Esophagus muscularis mucosa (tissue), 4 donors: ENCODE data around the gene ZNF629. TPM values are rescaled to one million over a fixed set of nuclear protein-coding genes. Genes with fewer than 3 reads are reported as not detected.

Experiments
- DNase-seq: peaks from one replicate; pipeline ENCODE4 v3.0.0-alpha.2; 2017; ENCODE audit errors: extremely low spot score
- H3K27ac ChIP-seq, 4 donors: fragments of 200-600 bp; sonication (generic); replicated peaks in 1 of 4; 1 replicate in 3 of 4; 2 replicates in 1 of 4; pipeline ENCODE4 v1.5.1; 2016 to 2019; ENCODE audit warnings: mild to moderate bottlenecking in 1 of 4
- H3K27me3 ChIP-seq, 4 donors: fragments of 200-600 bp; sonication (generic); one replicate each; pipeline versions ENCODE4 v1.5.1 to v1.6.0; 2016 to 2019
- H3K36me3 ChIP-seq, 4 donors: fragments of 200-600 bp; sonication (generic); one replicate each; pipeline ENCODE4 v1.5.1; 2016 to 2019
- H3K4me1 ChIP-seq, 4 donors: fragments of 200-600 bp; sonication (generic); one replicate each; pipeline ENCODE4 v1.5.1; 2016 to 2019
- H3K4me3 ChIP-seq, 4 donors: fragments of 200-600 bp; sonication (generic); 1 replicate in 2 of 4; 2 replicates in 2 of 4; pipeline ENCODE4 v1.5.1; 2016 to 2019; ENCODE audit warnings: mild to moderate bottlenecking in 4 of 4, moderate library complexity in 1 of 4
- H3K9me3 ChIP-seq, 4 donors: fragments of 200-600 bp; sonication (generic); 1 replicate in 3 of 4; 2 replicates in 1 of 4; pipeline ENCODE4 v1.5.1; 2016 to 2019
- CTCF ChIP-seq, 3 experiments: fragments of 200-600 bp in 2 of 3; fragments of 450-650 bp in 1 of 3; sonication (generic) in 2 of 3; IDR thresholded peaks; one replicate each; pipeline ENCODE4 v1.5.1; 2017 to 2019; ENCODE audit warnings: antibody characterized with exemption in 3 of 3, mild to moderate bottlenecking in 2 of 3, moderate library complexity in 1 of 3
- EP300 ChIP-seq: sonication (generic); formaldehyde crosslinking; IDR thresholded peaks from one replicate; pipeline ENCODE4 v1.6.1; 2017; ENCODE audit warnings: antibody characterized with exemption
- POLR2A ChIP-seq: fragments of 450-650 bp; IDR thresholded peaks from one replicate; pipeline ENCODE4 v1.6.1; 2017; ENCODE audit warnings: antibody characterized with exemption, moderate library complexity, mild to moderate bottlenecking, low read depth
- POLR2AphosphoS5 ChIP-seq, 2 donors: sonication (generic); formaldehyde crosslinking; IDR thresholded peaks; one replicate each; pipeline ENCODE4 v1.6.1; 2017; ENCODE audit warnings: antibody characterized with exemption in 2 of 2
- WGBS: methylation state at CpG from one replicate; pipeline ENCODE4 v1.1.5; 2018; 5-methylcytosine and 5-hydroxymethylcytosine counted together
- intact Hi-C: fragments of 100-400 bp; cut with DNase I; formaldehyde crosslinking; loops from one replicate; pipeline ENCODE4 v1.15.1; 2023
- total RNA-seq, 4 donors: library from RNA; depleted of rRNA; stranded (reverse); fragments of >200 nt; gene quantifications; one replicate each; pipeline versions ENCODE4 v1.1.0 to v1.2.1, GENCODE V29; 2016

The ZNF629 gene
- total RNA-seq, 4 donors from 2014 or later: 10.4 to 17.1 (median 15.4) TPM

DNA sequence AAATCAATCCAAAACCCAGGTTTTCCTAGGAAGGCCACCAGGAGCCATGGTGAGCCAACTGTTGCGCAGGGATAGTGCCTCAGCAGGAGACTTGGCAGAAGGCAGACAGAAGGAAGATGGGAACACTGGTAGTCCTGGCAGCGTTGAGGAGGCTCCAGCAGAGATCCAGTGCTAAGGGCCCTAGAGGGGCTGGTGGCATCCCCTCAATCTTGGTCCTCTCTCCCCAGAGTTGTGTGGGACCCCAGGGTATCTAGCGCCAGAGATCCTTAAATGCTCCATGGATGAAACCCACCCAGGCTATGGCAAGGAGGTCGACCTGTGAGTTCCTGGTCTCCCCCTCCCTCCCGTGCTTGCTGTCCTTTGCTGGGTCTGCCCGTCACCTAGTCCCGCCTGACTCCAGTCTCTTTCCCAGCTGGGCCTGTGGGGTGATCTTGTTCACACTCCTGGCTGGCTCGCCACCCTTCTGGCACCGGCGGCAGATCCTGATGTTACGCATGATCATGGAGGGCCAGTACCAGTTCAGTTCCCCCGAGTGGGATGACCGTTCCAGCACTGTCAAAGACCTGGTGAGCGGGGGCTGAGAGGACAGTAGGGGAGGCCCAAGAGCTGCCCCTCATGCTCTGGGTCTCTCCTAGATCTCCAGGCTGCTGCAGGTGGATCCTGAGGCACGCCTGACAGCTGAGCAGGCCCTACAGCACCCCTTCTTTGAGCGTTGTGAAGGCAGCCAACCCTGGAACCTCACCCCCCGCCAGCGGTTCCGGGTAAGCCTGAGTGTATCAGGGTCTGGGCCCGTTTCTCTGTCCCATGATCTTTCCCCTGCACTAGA, 30.8 kb downstream of the ZNF629 start:
- H3K9me3 ChIP-seq: no peaks in the 10 kb centered on the region
- 92% methylated on average over 19 of the region's 20 CpGs for WGBS
- TF ChIP-seq CTCF (IDR thresholded peaks at IDR 0.05) (no peak), POLR2A (no peak)
- H3K36me3 ChIP-seq: peaks cover 4 to 72% (median 61%) of the 10 kb centered on the region in 4 donors
- no peak overlapping the region for H3K4me3 ChIP-seq
- peaks cover 4 to 9% (median 6%) of the 10 kb centered on the region in 4 donors for H3K4me1 ChIP-seq
- DNase-seq: no peak
- intact Hi-C loops: no loop called here
- H3K27ac ChIP-seq: no peak overlapping the region
- H3K27me3 ChIP-seq: no peaks in the 10 kb centered on the region

DNA sequence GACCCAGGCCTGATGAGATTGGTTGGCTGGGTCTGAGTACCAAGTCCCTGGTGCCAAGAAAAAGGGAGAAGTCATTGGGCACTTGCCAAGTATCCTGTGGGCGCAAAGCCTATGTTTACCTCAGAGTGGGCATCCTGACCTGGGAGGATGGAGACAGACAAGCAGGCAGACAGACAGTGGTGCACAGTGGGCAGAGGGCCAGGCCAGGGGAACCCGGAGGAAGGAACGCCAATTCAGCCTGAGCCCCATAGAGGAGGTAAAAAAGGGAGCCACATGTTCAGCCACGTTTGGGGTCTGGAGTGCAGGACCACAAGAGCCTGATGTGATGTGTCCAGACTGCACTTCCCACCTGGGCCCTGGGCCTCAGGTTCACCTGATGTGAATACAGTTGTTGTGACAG, 33.4 kb downstream of the ZNF629 start:
- Histone ChIP-seq H3K4me3 (no peak overlapping the region), H3K27ac (no peak overlapping the region), H3K27me3 (no peaks in the 10 kb centered on the region), H3K4me1 (peaks cover 5 to 16% (median 9%) of the 10 kb centered on the region in 4 donors), H3K9me3 (no peaks in the 10 kb centered on the region), H3K36me3 (peaks cover 4 to 74% (median 62%) of the 10 kb centered on the region in 4 donors)
- no peak for DNase-seq
- 66% methylated on average over 4 of the region's 4 CpGs for WGBS
- TF ChIP-seq EP300 (no peak), CTCF (IDR thresholded peaks at IDR 0.05) (no peak), POLR2AphosphoS5 (IDR thresholded peaks at IDR 0.05) (no peak), POLR2A (no peak)
- intact Hi-C loops: no loop called here

DNA sequence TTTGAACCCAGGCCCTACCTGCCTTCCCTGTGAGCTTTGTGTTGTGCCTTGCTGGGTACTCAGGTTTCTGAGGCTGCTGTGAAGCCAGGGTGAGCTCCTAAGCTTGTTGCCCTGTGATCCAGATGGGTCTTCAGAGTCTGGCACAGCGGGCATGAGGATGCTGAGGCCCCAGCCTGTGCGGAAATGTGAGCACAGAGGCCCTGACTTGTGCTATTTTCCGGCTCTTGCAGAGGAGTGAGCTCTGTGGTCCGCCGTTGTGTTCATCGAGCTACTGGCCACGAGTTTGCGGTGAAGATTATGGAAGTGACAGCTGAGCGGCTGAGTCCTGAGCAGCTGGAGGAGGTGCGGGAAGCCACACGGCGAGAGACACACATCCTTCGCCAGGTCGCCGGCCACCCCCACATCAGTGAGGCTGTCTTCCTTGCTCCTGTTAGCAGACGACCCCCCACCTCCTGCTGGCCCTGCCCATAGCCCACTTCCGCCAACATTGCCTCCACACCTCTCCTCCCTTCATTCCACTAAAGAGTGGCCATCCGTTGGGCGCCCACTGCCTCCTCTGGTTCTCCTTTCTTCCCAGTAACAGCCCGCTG, 36.0 kb downstream of the ZNF629 start:
- no peak overlapping the region for H3K27ac ChIP-seq
- intact Hi-C loops: no loop called here
- H3K9me3 ChIP-seq: no peaks in the 10 kb centered on the region
- DNase-seq: no peak
- H3K4me1 ChIP-seq: peaks cover 9 to 26% (median 16%) of the 10 kb centered on the region in 4 donors
- H3K4me3 ChIP-seq: no peak overlapping the region
- peaks cover 4 to 51% (median 41%) of the 10 kb centered on the region in 4 donors for H3K36me3 ChIP-seq
- H3K27me3 ChIP-seq: no peaks in the 10 kb centered on the region
- TF ChIP-seq EP300 (no peak), POLR2A (no peak), POLR2AphosphoS5 (IDR thresholded peaks at IDR 0.05) (no peak), CTCF (IDR thresholded peaks at IDR 0.05) (no peak)
- WGBS: 92% methylated on average over 19 of the region's 20 CpGs

GRCh38 chr16:30750201-30750600, 36.8 kb downstream of the ZNF629 start:
- intact Hi-C loops: no loop called here
- no peaks in the 10 kb centered on the region for H3K27me3 ChIP-seq
- 82% methylated on average over 4 of the region's 4 CpGs for WGBS
- no peak for DNase-seq
- no peaks in the 10 kb centered on the region for H3K9me3 ChIP-seq
- TF ChIP-seq CTCF (IDR thresholded peaks at IDR 0.05): no peak
- no peak for TF ChIP-seq POLR2A
- TF ChIP-seq POLR2AphosphoS5 (IDR thresholded peaks at IDR 0.05): no peak
- no peak for TF ChIP-seq EP300
- no peak overlapping the region for H3K27ac ChIP-seq
- H3K36me3 ChIP-seq: peaks cover 4 to 45% (median 41%) of the 10 kb centered on the region in 4 donors
- H3K4me1 ChIP-seq: peaks cover 9 to 26% (median 16%) of the 10 kb centered on the region in 4 donors
- H3K4me3 ChIP-seq: no peak overlapping the region
